ENCODE measurements around the gene FGF4.

Gene FGF4

DNA sequence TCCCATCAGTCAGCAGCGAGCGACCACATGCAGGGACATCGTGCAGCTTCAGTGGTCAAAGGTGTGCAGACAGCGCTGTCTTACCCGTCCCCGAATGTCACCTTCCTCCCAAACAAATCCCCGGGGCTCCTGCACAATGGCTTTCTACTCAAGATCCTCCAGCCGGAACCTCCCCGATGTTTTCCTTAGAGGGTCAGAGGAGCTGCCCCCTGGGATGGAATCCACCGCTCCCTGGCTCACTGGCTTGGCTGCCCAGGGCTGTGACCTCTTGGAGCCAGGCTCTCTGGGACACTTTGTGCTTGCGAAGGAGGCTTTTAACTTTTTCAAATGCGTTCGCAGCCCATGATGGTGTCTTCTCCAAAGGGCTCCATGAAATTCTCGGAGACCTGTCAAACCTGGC lies 54.0 kb downstream of the FGF4 start:
- H3K27me3 ChIP-seq (ENCODE audit: low read length): no peaks in the 10 kb centered on the region
- no peak overlapping the region for H3K4me2 ChIP-seq (ENCODE audit: low read depth, low read length, poor library complexity, severe bottlenecking)

More for the DNA sequence above, 54.0 kb downstream of the FGF4 start:
- no peak overlapping the region for H3K4me3 ChIP-seq (ENCODE audit: insufficient read depth, low read length, poor library complexity, severe bottlenecking)
- H3K27ac ChIP-seq (ENCODE audit: low read depth, low read length): no peak overlapping the region
- no peaks in the 10 kb centered on the region for H3F3A ChIP-seq (ENCODE audit: insufficient read depth)
- no peaks in the 10 kb centered on the region for H3K36me3 ChIP-seq (ENCODE audit: low read length)
- H2AFZ ChIP-seq (ENCODE audit: low read depth, low read length, severe bottlenecking): no peak overlapping the region
- H3K9me3 ChIP-seq (ENCODE audit: insufficient read depth, low read length): no peaks in the 10 kb centered on the region
- no peak for TF ChIP-seq CTCF (IDR thresholded peaks at IDR 0.05; ENCODE audit: insufficient read depth, low read length, poor library complexity, severe bottlenecking)
- no peak for TF ChIP-seq EZH2phosphoT487 (conservative IDR thresholded peaks at IDR 0.05; ENCODE audit: low read length)
- no peak overlapping the region for H3K9ac ChIP-seq (ENCODE audit: low read length)
- H4K20me1 ChIP-seq (ENCODE audit: low read depth, low read length): no peaks in the 10 kb centered on the region
- no peaks in the 10 kb centered on the region for H3K79me2 ChIP-seq (ENCODE audit: insufficient read depth, low read length)
- H3K9me2 ChIP-seq (replicated peaks; ENCODE audit: insufficient read depth, low read length): no peaks in the 10 kb centered on the region

Measured in SU-DHL-6 (cell line).